NCI-H2227 treated with DMSO at 0.1 percent for 48 hours (cell line): ENCODE data around the gene DDX10.

Experiments
- DNase-seq: peaks from one replicate; lab custom pipeline; 2025; lab: John Stamatoyannopoulos, UW

DDX10 gene

DNA sequence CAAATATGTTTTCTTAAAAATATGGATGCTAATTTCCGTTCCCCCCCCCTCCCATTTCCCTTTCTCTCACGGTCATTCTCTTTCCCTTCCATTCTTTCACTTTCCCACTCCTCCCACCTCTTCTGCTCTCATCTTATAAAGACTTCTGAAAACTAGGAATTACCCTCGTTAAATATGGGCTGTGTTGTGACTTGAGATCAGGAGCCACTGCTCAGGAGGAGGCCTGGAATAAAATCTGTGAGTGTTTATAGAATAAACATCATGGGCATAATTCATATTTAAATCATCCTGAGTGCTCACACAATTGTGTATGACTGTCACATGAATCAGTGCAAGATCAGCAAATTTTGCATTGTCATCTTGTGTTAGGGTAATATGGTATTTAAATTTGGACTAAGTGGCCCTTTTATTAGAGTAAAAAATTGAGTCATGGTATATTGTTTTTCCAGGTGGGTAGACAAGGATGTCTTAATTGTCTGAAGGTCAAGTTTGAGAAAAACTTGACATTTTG, 208.0 kb downstream of the DDX10 start:
- DNase-seq: no peak

DNA sequence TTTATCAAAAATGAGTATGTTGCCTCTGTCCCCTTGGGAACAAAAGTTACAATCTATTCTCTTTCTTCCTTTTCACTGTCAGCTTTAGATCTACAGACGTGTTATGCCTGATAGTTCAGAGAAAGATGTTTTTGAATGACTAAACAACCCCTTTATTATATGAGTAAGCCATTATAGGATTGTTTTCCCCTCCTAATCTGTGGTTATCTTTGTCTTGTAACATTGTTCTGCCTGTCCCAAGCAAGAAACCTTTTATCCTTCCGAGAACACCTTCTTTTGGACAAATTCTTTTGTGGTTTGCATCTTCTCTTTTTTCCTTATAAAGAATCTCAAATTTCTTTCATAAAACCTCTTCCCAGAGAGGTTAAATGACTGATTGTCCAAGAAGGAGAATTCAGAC, 208.4 kb downstream of the DDX10 start:
- no peak for DNase-seq

DNA sequence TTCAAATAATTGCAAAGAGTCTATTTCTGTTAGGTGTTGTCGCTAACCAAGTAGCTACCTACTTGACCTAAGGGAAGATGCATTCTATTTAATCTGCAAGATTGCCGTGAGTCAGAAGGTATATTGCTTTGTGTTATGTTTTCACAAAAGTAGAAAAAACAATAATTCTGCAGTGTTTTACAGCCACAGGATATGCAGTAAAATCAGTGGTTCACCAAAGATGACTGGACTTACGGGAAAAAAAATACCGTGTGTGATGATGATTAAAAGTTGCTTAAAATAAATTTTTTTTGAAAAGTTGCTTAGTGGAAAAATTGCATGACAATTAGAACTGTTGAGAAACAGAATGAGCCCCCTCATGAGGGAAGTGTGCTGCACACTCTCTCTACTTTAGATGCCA, 209.1 kb downstream of the DDX10 start:
- no peak for DNase-seq

DNA sequence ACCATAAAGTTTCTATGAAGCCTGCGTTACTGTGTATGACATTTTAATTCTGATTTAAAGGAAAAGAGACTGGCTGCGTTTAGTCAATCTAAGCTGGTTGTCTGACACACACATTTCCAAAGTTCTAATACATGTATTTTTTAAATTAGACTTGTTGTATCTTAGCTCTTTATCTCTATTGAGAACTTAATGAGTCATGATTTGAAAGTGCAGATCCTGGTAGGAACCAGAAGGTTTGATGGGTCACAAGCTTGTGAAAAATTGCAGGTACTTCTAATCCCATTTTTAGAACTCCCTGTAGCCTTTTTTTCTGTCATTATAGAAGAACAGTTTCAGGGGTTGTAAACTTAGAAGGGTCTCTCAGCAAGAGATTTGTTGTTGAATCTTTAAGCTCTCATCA, 210.3 kb downstream of the DDX10 start:
- DNase-seq: no peak

DNA sequence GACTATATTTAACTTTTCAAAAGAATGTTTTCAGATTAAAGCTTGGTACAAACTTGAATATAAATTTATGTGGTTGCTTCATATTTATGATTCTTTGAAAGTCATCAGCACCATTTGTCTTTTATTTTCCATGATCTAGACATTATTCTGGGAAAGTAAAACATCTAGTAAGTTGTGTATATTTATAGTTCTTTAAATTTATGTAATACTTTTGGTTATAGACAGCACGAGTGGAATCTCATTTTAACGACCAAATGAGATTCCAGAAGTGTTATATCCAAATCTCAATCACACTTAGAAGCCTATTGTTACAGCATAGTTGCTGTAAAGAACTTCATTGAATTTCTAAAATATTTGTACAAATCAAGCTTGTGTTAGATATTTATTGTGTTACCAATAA, 212.3 kb downstream of the DDX10 start:
- DNase-seq: no peak

DNA sequence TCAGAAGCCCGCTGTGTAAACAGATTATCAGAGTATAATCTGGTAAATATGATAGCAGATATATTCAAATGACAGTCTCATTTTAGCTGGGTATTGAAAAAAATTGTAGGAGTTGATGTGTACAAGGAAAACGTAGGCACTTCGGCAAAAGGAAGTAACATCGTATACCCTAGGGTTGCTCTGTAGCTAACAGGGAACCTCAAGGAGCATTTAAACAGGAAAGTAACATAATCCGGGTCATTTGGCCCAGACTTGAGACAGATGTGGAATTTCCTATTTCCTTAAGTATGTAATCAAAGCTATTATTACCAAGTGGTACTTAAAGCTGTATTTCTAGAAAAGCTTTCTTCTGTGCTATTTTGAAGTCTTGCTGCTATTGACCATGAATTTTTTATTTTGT, 215.6 kb downstream of the DDX10 start:
- DNase-seq: no peak

DNA sequence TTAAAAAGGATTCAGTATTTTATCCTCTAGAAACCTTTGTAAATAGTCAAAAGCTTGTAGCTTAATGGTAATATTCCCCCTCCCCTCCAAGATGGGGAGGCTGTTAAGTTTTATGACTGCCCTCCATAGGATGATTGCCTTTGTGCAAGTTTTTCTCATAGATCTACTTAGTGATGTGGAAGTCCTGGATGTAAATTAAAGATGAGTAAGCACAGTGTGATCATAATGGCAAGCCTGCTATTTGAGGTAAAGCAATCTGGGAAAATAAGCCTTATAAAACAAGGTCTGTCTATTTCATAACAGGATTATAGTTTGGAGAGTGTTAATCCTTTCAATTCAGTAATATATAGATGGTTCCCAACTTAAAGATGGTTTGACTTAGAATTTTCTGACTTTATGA, 216.3 kb downstream of the DDX10 start:
- no peak for DNase-seq

DNA sequence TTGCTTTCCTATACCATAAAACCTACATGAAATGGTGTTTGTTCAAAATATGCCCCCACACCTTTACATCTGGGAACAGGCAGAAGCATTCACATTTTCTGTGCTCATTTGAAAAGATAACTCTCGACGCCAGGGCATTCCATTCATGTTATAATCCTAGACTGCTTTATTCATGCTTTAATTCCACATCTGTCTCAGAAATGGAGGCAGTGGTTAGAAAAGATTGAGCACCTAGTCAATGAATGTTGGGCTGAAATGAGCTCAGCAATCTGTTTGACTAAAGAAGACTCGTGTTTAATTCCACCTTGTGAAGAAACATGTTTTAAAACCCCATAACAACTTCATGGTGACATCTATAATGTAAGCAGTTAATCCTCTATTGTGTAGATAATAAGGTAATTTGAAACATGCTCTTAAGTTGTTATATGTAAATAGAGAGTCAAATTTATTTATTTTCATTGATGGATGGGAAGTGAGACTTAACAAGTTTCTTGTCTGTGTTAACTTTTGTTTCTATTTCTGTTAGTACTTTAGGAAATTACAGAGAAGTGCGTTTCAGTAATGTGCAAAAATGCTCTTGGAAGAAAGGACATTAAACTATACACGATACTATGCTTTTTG, 217.5 kb downstream of the DDX10 start:
- no peak for DNase-seq

DNA sequence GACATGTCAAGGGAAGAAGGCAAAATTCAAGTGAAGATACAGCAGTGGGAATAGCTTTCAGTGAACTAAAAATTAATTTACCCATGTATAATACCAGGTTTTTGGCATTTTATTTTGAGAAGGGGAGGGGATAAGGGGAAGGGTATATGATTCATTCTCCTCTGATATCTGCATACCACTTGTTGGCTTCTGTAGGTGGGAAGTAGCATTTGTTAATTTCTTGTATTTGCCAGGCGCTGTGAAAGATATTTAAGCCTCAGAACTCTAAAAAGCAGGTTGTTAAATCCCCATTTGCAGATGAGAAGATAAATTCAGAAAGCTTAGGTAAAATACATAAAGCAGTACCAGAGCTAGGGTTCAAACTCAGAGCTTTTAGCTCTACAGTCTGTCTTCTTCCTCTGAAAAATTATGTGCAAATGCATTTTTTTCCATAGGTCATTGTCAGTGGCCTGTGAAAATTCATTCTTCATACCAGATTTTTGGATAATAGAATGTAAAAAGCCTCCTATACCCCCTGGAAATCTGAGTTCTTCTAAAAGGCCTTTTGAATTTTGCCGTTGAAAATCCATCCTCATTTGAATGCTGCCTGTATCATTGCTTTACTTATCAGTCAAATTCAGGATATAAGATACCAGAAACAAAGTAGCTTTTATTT, 221.3 kb downstream of the DDX10 start:
- no peak for DNase-seq

DNA sequence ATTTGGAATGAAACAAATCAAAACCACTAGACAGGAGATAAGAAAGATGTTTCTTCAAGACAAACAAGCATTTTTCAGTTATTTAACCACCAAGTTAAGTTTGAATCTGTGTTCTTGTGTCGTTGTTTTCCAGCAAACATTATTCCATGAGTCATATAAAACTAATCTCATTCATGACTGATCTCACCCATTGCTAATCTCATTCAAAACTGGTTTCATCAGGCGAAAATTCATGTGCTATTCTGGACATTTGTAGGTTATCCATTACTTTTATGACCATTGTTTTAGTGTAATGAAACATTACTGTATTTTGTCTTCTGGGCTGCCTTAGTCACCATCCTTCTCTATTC, 221.8 kb downstream of the DDX10 start:
- DNase-seq: no peak

DNA sequence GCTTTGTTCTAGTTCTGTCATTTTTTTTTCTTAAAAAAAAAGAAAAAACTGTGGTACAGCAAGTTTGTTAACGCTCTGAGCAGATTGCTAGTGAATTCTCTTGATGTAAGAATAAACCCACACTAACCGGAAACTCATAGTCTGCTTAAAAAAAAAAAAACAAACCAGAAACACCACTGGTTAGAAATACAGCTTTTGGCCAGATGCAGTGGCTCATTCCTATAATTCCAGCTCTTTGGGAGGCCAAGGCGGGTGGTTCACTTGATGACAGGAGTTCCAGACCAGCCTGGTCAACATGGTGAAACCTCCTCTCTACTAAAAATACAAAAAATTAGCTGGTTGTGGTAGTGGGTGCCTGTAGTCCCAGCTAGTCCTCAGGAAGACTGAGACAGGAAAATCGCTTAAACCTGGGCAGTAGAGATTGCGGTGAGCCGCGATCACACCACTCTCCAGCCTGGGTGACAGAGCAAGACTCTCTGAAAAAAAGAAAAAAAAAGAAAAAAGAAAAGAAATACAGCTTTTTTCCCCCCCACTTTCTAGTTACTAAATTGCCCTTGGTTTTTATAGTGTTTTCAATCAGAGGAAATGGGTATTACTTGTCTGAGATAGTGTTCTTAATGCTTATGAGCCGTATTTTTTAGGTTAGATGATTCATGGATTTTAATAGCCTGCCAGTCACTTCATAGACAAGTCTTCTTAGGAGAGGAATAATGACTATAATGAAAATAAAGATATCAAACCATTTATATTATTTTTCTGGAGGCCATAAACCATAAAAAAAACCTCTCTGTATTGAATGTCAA, 222.8 kb downstream of the DDX10 start:
- no peak for DNase-seq

DNA sequence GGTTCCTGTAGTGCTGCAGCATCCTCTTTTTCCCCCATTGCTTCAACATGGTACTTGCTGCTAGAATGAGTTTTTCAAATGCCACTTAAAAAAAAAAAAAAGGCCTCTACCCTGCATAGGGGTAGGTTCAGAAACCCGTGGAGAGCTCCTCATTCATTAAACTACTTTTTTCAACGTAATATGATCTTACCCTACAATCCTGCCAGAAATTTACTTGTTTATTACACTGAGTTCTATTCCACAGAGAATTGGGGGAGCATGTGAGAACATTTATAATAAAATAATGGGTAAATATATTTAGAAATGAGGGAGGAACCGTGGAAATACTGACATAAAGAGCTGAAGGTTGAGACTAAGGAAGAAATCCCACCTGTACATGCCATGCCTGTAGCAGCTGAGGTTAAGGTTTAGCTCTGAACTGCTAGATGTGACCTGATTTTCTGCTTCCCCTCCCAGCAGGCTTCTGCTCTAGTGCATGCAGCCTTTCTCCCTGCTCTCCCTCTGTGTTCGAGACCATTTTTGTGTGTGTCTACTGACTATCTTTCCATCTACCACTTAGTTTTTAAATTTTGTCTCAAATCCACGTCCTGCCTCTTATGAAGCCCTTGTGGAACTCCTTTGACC, 225.7 kb downstream of the DDX10 start:
- DNase-seq: no peak

DNA sequence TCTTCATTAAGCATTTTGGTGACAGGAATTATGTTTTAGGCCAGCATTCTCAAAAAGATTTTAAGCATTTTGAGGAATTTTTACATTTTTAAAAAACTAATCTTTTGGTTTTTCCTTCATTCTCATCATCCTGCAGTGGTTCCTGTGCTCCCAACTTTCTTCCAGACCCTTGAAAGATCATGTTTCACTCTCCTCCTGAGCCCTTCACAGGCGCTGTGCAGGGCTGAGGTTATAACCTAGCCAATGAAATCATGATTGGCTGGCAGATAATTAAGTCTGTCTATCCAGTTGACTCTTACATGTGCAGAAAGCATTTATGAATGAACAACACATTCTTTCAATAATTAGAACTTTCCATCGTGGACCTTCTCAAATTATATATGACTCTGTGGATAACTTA, 226.3 kb downstream of the DDX10 start:
- DNase-seq: no peak

DNA sequence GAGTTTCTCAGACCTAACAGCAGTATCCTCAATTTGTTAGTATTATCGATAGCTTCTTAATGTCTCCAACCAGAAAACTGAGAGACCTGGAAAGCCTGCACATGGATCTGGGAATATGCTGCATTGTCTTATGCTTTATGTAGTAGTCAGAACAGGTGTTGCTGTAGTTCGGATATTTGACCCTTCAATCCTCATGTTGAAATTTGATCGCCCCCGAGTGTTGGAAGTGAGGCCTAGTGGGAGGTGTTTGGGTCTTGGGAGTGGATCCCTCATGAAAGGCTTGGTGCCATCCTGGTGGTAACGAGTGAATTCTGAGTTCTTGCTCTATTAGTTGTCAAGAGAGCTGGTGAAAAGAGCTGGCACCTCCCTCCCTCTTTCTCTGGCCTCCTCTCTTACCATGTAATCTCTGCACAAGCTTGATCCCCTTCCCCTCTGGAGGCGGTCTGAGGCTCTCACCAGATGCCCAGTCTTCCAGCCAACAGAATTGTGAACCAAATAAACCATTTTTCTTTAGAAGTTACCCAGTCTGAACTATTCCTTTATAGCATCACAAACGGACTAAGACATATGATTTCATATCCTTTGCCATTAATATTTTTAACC, 227.1 kb downstream of the DDX10 start:
- DNase-seq: no peak

DNA sequence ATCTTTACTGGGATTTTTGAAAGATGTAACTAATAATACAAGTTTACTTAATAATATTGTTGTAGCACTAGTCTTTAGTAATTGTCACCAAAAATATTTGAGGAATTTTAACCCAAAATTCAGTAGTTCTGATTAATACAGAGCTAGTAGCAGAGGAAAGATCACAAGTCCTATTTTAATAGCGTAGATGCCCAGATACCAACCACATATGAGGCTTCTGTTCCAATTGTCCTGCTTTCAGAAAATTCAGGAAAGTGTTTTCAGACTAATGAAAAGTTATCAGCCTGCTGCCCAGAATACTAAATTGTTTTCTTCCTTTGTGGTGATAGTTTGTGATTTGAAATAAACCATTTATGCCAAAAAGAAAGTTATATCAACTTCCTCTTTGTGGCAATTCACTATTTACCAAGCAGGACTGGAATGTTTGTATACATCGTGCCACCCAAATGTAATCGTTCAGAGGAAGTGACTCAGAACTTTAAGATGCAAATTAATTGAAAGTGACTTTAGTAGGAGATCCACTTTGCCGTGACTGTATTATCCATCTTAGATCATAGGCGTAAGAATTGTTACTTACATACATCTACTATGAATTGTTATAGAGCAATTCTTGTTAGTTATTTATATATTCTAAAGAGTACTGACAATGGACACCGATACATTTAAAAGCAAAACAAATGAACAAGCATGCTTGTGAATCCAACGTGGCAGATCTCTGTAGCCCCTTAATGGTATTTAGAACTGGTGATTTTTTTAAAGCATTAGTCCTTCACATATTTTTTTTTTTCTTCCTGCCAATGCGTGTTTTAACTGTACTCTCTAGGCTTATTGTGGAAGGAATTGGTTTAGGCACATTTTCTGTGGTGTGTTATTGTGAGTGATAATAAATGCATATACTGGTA, 231.0 kb downstream of the DDX10 start:
- DNase-seq: no peak

DNA sequence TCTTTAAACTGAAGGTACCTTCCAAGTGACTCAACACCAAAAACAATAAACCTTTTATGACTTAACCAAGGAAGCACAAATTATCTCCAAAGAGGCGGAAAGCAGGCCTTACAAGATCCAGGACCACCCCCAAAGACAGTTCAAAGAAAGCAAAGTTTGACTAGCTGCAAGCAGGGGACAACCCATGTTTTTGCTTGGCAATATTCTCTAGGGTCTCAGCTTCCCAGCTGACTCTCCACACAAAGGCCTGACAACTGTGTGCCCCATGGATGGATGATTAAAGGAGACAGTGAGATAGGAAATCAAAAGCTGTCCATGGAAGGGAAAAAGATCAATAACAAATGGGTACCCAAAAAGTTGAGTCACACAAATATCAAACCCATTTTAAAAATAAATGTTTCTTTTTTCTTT, 232.2 kb downstream of the DDX10 start:
- DNase-seq: no peak

DNA sequence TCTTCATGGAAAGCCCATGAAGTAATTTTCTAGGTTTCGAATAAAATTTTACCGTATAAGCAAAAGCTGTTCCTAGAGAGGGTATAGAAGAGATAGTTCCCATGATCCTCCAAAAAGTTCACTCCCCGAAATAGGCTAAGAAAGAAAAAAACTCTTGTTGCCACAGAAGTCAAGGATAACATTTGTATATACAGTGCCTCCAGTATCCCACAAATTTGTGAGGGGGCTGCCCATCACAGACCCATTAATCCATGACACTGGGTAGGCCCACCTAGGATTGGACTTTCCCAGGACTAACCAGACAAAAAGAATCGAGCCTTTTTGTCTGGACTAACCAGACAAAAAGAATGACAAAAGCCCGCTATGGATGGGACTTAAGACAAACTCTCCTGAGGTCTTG, 233.0 kb downstream of the DDX10 start:
- no peak for DNase-seq

DNA sequence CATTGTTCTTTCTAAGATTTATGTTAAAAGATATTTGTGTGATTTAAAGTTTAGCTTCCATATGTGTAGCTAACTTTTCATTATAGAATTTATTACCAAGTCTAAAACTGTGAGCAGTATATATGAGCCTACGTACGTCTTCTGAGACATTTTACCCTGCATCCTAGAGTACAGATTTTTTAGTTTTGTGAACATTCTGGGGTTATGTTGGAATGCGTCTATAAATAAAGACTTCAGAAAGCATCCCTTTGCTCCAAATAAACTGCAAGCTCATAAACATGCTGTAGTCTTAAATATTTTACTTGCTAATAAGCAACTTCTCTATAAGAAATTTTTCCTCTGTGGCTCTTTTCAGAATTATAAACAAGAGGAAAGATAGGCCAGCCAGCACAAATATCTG, 236.5 kb downstream of the DDX10 start:
- no peak for DNase-seq

DNA sequence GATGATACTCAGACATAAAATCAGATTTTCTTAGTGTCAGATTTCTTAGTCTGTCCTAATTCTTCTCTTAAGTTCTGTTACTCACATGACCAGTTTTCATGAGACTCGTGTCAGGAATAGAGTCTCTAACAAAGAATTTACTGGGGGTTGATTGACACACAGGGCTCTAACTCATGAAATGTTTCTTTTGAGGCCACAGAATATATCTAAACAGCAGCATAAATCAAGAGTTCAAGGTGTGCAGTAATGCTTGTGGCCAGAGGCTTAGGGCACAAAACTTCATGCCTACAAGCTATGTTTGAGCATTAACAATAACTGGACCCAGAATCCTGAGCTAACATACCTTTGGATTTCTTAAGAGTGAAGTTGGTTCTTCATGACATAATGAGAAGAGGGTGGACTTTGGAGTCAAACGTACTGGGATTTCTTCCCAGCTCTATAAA, 237.2 kb downstream of the DDX10 start:
- no peak for DNase-seq

DNA sequence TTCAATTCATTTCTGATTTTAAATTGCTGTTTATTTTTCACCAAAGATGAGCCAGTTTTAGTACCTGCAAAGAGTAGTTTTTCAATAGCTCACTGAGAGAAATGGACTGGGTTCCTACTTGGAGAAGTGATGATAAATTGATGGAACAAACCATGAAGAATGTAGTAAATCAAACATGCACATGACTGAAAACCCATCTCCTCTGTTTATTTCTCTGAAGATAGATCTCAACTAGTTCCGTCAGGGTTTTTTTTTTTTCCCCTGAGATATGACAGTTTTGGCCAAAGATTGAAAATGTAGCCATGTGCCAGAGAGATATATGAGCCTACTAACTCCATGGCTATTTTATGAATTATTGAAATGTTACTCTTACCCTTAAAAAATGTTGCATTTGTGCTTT, 239.6 kb downstream of the DDX10 start:
- DNase-seq: no peak

DNA sequence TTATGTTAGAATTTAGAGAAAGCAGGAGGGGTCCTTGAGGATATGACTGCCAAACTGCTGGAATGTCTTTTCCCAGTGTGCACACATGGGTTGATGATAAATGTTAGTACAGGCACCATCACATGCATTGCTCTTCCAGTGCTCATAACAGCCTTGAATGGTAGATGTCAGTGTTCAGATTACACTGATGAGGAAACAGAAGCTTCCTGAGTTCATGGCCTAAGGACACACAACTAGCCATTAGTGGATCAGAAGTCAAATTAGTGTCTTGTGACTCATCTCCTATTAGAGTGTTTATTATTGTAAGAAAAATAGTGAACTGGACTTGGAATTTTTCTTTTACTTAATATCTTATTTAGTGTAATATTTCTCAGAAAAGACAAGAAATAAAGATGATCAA, 241.5 kb downstream of the DDX10 start:
- no peak for DNase-seq
